GM21576 (cell line): ENCODE measurements around the gene ERMN.

Experiments
- ATAC-seq: cut with Tn5 transposase; IDR thresholded peaks from one replicate; pipeline ENCODE4 v1.9.1; 2021; ENCODE audit warnings: mild to moderate bottlenecking, moderate library complexity; ENCODE audit not compliant: unreplicated experiment

Gene ERMN

GRCh38 chr2:157333304-157334047, 7.9 kb upstream of the ERMN start:
- no peak for ATAC-seq

- no peak for ATAC-seq
These were observed 3.9 kb upstream of the ERMN start for GRCh38 chr2:157329524-157329923.

- ATAC-seq = peak; percentile 98
These were observed 2.2 kb upstream of the ERMN start for GRCh38 chr2:157327621-157328500.

GRCh38 chr2:157327200-157327599, 1.6 kb upstream of the ERMN start:
- ATAC-seq = no peak

- no peak for ATAC-seq
These were observed 1.1 kb upstream of the ERMN start for GRCh38 chr2:157326698-157327097.

- ATAC-seq = no peak
These were observed 1.2 kb downstream of the ERMN start for GRCh38 chr2:157324331-157324843.

GRCh38 chr2:157322432-157322831, 3.2 kb downstream of the ERMN start:
- no peak for ATAC-seq

- no peak for ATAC-seq
These were observed 4.2 kb downstream of the ERMN start for GRCh38 chr2:157321466-157321865.

GRCh38 chr2:157320409-157320808, 5.2 kb downstream of the ERMN start:
- ATAC-seq = no peak

- no peak for ATAC-seq
These were observed 5.8 kb downstream of the ERMN start for GRCh38 chr2:157319795-157320194.

GRCh38 chr2:157318884-157319283, 6.7 kb downstream of the ERMN start:
- no peak for ATAC-seq

GRCh38 chr2:157315901-157316300, 9.7 kb downstream of the ERMN start:
- ATAC-seq = no peak

GRCh38 chr2:157312866-157313486, 12.6 kb downstream of the ERMN start:
- ATAC-seq = no peak

- ATAC-seq = no peak
These were observed 13.9 kb downstream of the ERMN start for GRCh38 chr2:157311706-157312105.

GRCh38 chr2:157309878-157310277, 15.7 kb downstream of the ERMN start:
- no peak for ATAC-seq

GRCh38 chr2:157307021-157307420, 18.6 kb downstream of the ERMN start:
- ATAC-seq = no peak

GRCh38 chr2:157305723-157306110, 19.9 kb downstream of the ERMN start:
- no peak for ATAC-seq

- no peak for ATAC-seq
These were observed 20.6 kb downstream of the ERMN start for GRCh38 chr2:157304811-157305722.

- no peak for ATAC-seq
These were observed 22.0 kb downstream of the ERMN start for GRCh38 chr2:157303612-157304011.

GRCh38 chr2:157302492-157303099, 23.0 kb downstream of the ERMN start:
- ATAC-seq = no peak
